Fibroblast of lung (primary cell): ENCODE measurements around the gene PCSK4. TPM values are rescaled to one million over a fixed set of nuclear protein-coding genes. Genes with fewer than 3 reads are reported as not detected.

Source experiments
- DNase-seq, 2 donors: peaks; one replicate each; pipeline versions ENCODE4 v3.0.0 to v3.0.0-alpha.2; 2010; ENCODE audit warnings: low read depth in 2 of 2
- H2AFZ ChIP-seq: 2 replicates; pipeline ENCODE4 v1.5.1; 2012; ENCODE audit warnings: low read length, control low read depth, inconsistent platforms
- H3K27ac ChIP-seq: 2 replicates; pipeline ENCODE4 v1.5.1; 2011; ENCODE audit warnings: low read length, control low read depth; ENCODE audit not compliant: insufficient read depth
- H3K27me3 ChIP-seq: 2 replicates; pipeline ENCODE4 v1.5.1; 2011; ENCODE audit warnings: mild to moderate bottlenecking, low read length; ENCODE audit not compliant: control insufficient read depth, insufficient read depth
- H3K36me3 ChIP-seq: 2 replicates; pipeline ENCODE4 v1.5.1; 2011; ENCODE audit warnings: low read length; ENCODE audit not compliant: control insufficient read depth, insufficient read depth
- H3K4me1 ChIP-seq: 2 replicates; pipeline ENCODE4 v1.5.1; 2011; ENCODE audit warnings: low read length; ENCODE audit not compliant: control insufficient read depth, insufficient read depth; ENCODE audit errors: extremely low read depth
- H3K4me2 ChIP-seq: 2 replicates; pipeline ENCODE4 v1.5.1; 2011; ENCODE audit warnings: low read length, control low read depth; ENCODE audit not compliant: insufficient read depth; ENCODE audit errors: extremely low read depth
- H3K4me3 ChIP-seq, 4 experiments: fragments of 200-600 bp in 1 of 4; sonication (generic) in 1 of 4; replicated peaks in 1 of 4; 2 replicates each; pipeline ENCODE4 v1.5.1; 2011 to 2016; ENCODE audit warnings: low read length in 4 of 4, low read depth in 3 of 4, mild to moderate bottlenecking in 3 of 4, control low read depth in 2 of 4, inconsistent platforms in 1 of 4, mixed read lengths in 1 of 4; ENCODE audit not compliant: insufficient read depth in 1 of 4; ENCODE audit errors: control extremely low read depth in 1 of 4
- H3K79me2 ChIP-seq: 2 replicates; pipeline ENCODE4 v1.5.1; 2012; ENCODE audit warnings: mild to moderate bottlenecking, low read length, inconsistent platforms; ENCODE audit not compliant: control insufficient read depth, insufficient read depth
- H3K9ac ChIP-seq: 2 replicates; pipeline ENCODE4 v1.5.1; 2011; ENCODE audit warnings: mild to moderate bottlenecking, low read length, control low read depth; ENCODE audit not compliant: insufficient read depth
- H3K9me3 ChIP-seq: 2 replicates; pipeline ENCODE4 v1.5.1; 2012; ENCODE audit warnings: low read depth, low read length; ENCODE audit not compliant: control insufficient read depth, insufficient read depth
- H4K20me1 ChIP-seq: 2 replicates; pipeline ENCODE4 v1.5.1; 2011; ENCODE audit warnings: low read length; ENCODE audit not compliant: control insufficient read depth, insufficient read depth; ENCODE audit errors: extremely low read depth
- EZH2 ChIP-seq: IDR thresholded peaks from 2 replicates; pipeline ENCODE4 v1.5.1; 2012; ENCODE audit warnings: low read length, control low read depth, mild to moderate bottlenecking; ENCODE audit errors: missing control alignments
- polyA plus RNA-seq, 2 donors: library from polyadenylated mRNA; depleted of rRNA in 1 of 2; stranded (reverse) in 1 of 2; unstranded in 1 of 2; fragments of >200 nt; gene quantifications; 2 replicates each; pipeline ENCODE4 v1.2.1, GENCODE V29; 2011 to 2012; ENCODE audit warnings: missing spikeins in 1 of 2
- total RNA-seq: library from RNA; depleted of rRNA; stranded (reverse); fragments of >200 nt; gene quantifications from 2 replicates; pipeline ENCODE4 v1.2.1, GENCODE V29; 2014
- TF ChIP-seq, protein P1 (sequence below), 2 donors: IDR thresholded peaks in 1 of 2; conservative IDR thresholded peaks in 1 of 2; 1 replicate in 1 of 2; 2 replicates in 1 of 2; pipeline ENCODE4 v1.5.1; 2011 to 2012; ENCODE audit warnings: low read length in 2 of 2, control low read depth in 1 of 2, inconsistent platforms in 1 of 2, low read depth in 1 of 2, mild to moderate bottlenecking in 1 of 2

PCSK4 gene
- total and polyA plus RNA-seq, 2 donors (not counting 1 experiment from before 2014, with no cell fraction given), result 0.28 to 3.5 TPM

DNA sequence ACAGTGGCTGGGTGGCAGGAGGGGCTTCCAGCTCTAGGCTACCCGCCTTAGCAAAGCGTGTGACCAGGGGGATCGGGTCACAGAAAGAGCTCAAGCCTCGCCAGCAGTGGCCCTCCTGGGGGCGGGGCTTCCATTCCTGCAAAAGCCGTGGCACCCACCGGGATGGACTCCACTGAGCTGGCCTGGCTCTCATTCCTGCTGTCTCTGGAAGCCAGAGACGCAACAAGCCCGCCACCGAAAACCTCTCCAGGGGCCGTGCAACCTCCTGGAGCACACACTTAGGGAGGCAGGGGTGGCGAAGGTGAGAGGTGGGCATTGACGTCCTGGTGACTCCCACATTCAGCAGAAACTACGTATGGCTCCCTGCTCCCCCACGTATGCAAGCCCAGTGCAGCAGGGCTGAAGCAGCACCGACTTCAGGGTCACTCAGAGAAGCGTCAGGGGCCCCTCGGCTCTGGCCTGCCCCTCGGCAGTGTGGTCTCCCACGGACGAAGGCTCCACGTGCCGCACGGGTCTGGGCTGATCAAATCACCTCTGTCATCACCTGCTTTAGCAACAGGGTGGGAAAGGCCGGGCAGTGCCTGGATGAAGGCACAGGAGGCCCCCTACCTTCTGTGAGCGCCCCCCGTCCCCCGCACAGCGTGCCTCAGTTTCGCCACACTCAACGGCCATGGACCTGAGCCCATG lies 14.3 kb downstream of the PCSK4 start:
- no peak overlapping the region for H3K4me3 ChIP-seq
- no peaks in the 10 kb centered on the region for H3K9me3 ChIP-seq
- H3K27ac ChIP-seq, result no peak overlapping the region
- peaks cover 3% of the 10 kb centered on the region for H3K4me1 ChIP-seq
- H3K4me2 ChIP-seq, result no peak overlapping the region
- H2AFZ ChIP-seq, result no peak overlapping the region
- no peaks in the 10 kb centered on the region for H4K20me1 ChIP-seq
- peaks cover 2% of the 10 kb centered on the region for H3K36me3 ChIP-seq
- H3K27me3 ChIP-seq, result peaks cover 18% of the 10 kb centered on the region
- H3K9ac ChIP-seq, result no peak overlapping the region
- TF ChIP-seq, protein P1, sequence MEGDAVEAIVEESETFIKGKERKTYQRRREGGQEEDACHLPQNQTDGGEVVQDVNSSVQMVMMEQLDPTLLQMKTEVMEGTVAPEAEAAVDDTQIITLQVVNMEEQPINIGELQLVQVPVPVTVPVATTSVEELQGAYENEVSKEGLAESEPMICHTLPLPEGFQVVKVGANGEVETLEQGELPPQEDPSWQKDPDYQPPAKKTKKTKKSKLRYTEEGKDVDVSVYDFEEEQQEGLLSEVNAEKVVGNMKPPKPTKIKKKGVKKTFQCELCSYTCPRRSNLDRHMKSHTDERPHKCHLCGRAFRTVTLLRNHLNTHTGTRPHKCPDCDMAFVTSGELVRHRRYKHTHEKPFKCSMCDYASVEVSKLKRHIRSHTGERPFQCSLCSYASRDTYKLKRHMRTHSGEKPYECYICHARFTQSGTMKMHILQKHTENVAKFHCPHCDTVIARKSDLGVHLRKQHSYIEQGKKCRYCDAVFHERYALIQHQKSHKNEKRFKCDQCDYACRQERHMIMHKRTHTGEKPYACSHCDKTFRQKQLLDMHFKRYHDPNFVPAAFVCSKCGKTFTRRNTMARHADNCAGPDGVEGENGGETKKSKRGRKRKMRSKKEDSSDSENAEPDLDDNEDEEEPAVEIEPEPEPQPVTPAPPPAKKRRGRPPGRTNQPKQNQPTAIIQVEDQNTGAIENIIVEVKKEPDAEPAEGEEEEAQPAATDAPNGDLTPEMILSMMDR (conservative IDR thresholded peaks at IDR 0.05 in 1 of 2, IDR thresholded peaks at IDR 0.05 in 1 of 2; ENCODE audit: low read depth in 1 of 2, low read length in 2 of 2), result no peak
- TF ChIP-seq EZH2, result no peak
- DNase-seq, result no peak
- peaks cover 9% of the 10 kb centered on the region for H3K79me2 ChIP-seq

DNA sequence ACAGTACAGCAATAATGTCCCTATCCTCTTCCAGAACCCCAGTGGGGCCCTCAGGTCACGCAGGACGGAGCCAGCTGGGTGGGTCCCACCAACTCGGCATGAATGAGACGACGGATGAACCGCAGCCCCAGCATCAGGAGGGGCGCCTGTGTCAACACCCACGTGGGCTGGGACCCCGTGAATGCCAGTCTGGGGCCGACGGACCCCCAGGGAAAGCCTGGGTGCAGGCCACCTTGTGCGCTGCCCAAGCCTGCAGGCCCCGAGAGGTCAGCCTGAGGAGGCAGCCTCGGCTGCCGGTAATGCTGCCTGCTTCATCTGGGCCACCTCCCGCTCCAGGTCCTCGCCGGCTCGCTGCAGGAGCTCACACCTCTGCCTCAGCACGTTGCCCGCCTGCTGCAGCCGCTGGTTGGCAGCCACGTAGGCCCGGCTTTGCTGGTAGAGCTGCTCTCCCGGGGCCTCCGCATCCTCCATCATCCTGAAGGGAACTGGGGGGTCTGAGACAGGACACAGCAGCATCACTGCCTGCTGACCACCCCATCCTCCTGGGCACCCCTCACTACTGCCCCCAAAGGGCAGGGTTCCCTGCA lies 15.3 kb downstream of the PCSK4 start:
- H3K4me2 ChIP-seq, result no peak overlapping the region
- H3K79me2 ChIP-seq, result peaks cover 9% of the 10 kb centered on the region
- peaks cover 26% of the 10 kb centered on the region for H3K27me3 ChIP-seq
- TF ChIP-seq EZH2, result no peak
- TF ChIP-seq, protein P1 (conservative IDR thresholded peaks at IDR 0.05 in 1 of 2, IDR thresholded peaks at IDR 0.05 in 1 of 2; ENCODE audit: low read depth in 1 of 2, low read length in 2 of 2), result no peak
- H3K9ac ChIP-seq, result no peak overlapping the region
- H3K36me3 ChIP-seq, result peaks cover 2% of the 10 kb centered on the region
- DNase-seq, result no peak
- H3K4me1 ChIP-seq, result peaks cover 3% of the 10 kb centered on the region
- H3K9me3 ChIP-seq, result no peaks in the 10 kb centered on the region
- H3K27ac ChIP-seq, result no peak overlapping the region
- no peak overlapping the region for H2AFZ ChIP-seq
- H3K4me3 ChIP-seq, result no peak overlapping the region
- H4K20me1 ChIP-seq, result no peaks in the 10 kb centered on the region

DNA sequence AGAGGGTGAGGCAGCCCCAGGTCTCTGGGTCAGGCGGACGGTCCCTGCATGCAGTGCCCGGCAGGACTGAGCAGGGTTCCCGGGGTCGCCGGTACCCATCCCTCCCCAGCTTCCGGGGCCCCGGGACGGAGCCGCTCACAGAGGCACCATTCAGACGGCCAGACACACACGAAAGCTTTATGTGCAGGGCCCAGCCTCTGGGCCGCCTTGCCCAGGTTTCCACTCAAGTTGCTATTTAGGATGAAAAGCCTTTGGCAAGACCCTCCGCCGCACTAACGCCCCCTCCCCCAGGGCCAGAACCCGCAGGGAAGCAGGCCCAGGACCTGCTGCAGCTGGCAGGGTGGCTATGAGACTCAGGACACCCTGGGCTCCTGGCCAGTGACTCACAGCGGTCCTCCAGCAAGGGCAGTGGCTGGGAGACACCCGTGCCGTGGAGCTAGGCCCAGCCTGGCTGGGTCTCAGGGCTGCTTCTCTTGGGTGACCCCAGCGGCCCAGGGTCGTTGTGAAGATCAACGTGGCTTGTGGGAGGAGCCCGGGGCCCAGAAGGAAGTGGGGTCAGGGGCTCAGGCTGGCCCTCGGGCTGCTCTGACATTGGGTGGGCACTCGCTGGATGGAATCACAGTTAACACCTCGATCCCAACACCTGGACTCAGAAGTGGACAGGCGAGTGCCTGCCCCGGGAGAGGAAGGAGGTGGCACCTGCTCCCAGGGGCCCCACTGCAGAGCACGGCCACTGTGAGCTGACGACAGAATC lies 16.0 kb downstream of the PCSK4 start:
- Histone ChIP-seq H3K4me2 (no peak overlapping the region), H3K27me3 (peaks cover 30% of the 10 kb centered on the region), H3K27ac (no peak overlapping the region), H4K20me1 (no peaks in the 10 kb centered on the region), H2AFZ (no peak overlapping the region), H3K9me3 (no peaks in the 10 kb centered on the region), H3K79me2 (peaks cover 9% of the 10 kb centered on the region), H3K4me3 (no peak overlapping the region), H3K4me1 (peaks cover 3% of the 10 kb centered on the region), H3K36me3 (peaks cover 2% of the 10 kb centered on the region), H3K9ac (no peak overlapping the region)
- DNase-seq, result peak in 1 of 2 donors; percentile 61
- TF ChIP-seq, protein P1 (conservative IDR thresholded peaks at IDR 0.05 in 1 of 2, IDR thresholded peaks at IDR 0.05 in 1 of 2; ENCODE audit: low read depth in 1 of 2, low read length in 2 of 2), result no peak
- TF ChIP-seq EZH2, result no peak
